Measurements from ENCODE around the gene BPIFB1. TPM values are rescaled to one million over a fixed set of nuclear protein-coding genes. Genes with fewer than 3 reads are reported as not detected.

Gene BPIFB1
- 1 to 10 TPM in 1 of 4 donors, not detected in 3; 1.3 TPM for polyA plus RNA-seq
- long read RNA-seq, donor 1 = 0 reads
- long read RNA-seq, donor 2 = 0 reads
- long read RNA-seq, donor 3 = 0 reads
- long read RNA-seq, donor 4 = 0 reads
- long read RNA-seq, donor 5 = 0 reads
- long read RNA-seq, donor 6 = 0 reads
- long read RNA-seq, donor 7 = 0 reads
- long read RNA-seq, donor 8 = 0 reads
- long read RNA-seq, donor 9 = 0 reads
- long read RNA-seq, donor 10 = 0 reads

DNA sequence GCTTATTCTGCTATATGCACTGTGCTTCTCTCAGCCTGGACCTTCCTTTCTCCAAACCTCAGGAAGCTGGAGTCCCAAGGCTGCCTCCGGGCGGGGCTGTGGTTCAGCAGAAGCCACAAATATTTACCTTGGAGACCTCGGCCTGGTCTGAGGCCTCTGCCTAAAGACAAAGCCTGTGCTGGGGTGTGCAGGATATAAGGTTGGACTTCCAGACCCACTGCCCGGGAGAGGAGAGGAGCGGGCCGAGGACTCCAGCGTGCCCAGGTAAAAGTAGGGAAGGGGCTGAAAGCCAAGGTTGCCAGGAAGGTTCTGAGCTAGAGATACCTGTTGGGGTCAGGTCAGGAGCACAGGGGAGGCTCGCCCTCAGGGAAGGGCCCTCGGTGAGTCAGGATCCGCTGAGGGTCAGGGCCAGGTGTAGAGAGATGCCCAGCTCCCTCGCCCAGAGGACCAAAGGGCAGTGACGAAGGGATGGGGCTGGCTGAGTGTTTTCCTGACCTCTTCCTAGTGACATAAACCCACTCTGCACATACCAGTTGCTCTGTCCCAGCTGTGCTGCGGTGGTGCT lies at the start of gene BPIFB1:
Gene BPIFB1, plus strand, starts transcription at position 224 of the 565 bp plus-strand sequence. CDS start 2,860 bp downstream, outside the sequence.
- 63 to 73% (median 66%) methylated on average over 13 of the region's 13 CpGs for WGBS, 3 donors

DNA sequence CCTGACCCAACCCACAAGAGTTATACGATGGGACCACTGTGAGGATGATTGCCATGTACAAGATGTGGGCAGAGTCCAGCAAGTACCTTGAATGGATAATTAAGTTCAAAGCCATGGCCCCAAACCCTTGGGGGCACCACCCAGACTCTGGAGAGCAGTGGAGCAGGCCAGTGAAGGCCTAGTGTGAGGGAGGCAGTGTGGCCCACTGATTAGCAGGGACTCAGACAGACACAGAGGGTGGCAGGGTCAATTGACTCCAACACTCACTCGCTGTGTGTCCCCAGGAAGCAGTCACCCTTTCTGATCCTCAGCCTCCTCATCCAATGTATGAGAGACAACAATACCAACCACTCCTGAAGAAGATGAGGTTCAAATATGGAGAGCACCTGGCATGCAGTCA lies 49.0 kb upstream of the BPIFB1 start:
- no peaks in the 10 kb centered on the region for H3K9me3 ChIP-seq (ENCODE audit: control insufficient read depth in 2 of 2, insufficient read depth in 1 of 2, low read depth in 1 of 2, low read length in 1 of 2)
- no peak for DNase-seq
- H3K4me3 ChIP-seq (ENCODE audit: low read depth in 1 of 3, low read length in 3 of 3) = no peak overlapping the region
- 83 to 87% (median 85%) methylated on average over 2 of the region's 2 CpGs for WGBS, 3 donors
- no peaks in the 10 kb centered on the region for H3K36me3 ChIP-seq (ENCODE audit: control insufficient read depth in 3 of 3, insufficient read depth in 2 of 3, low read depth in 1 of 3, low read length in 3 of 3)
- no peak for FAIRE-seq
- peaks cover 0 to 9% (median 3%) of the 10 kb centered on the region in 3 donors for H3K27me3 ChIP-seq (ENCODE audit: control insufficient read depth in 3 of 3, insufficient read depth in 3 of 3, low read length in 3 of 3)
- no peaks in the 10 kb centered on the region for H3K4me1 ChIP-seq (ENCODE audit: control insufficient read depth in 3 of 3, insufficient read depth in 2 of 3, low read depth in 1 of 3, low read length in 2 of 3)
- no peak overlapping the region for H3K27ac ChIP-seq (ENCODE audit: low read depth in 1 of 3, low read length in 2 of 3)

More for the DNA sequence above, at the start of gene BPIFB1:
- no peaks in the 10 kb centered on the region for H3K4me1 ChIP-seq (ENCODE audit: control insufficient read depth in 3 of 3, insufficient read depth in 2 of 3, low read depth in 1 of 3, low read length in 2 of 3)
- no peaks in the 10 kb centered on the region for H3K36me3 ChIP-seq (ENCODE audit: control insufficient read depth in 3 of 3, insufficient read depth in 2 of 3, low read depth in 1 of 3, low read length in 3 of 3)
- DNase-seq (no peak), FAIRE-seq (no peak)
- no peak within 1 kb of the TSS for H3K27ac ChIP-seq (ENCODE audit: low read depth in 1 of 3, low read length in 2 of 3)
- H3K9me3 ChIP-seq (ENCODE audit: control insufficient read depth in 2 of 2, insufficient read depth in 1 of 2, low read depth in 1 of 2, low read length in 1 of 2) = no peaks in the 10 kb centered on the region
- H3K4me3 ChIP-seq (ENCODE audit: low read depth in 1 of 3, low read length in 3 of 3) = no peak within 1 kb of the TSS
- peaks cover 0 to 2% (median 0%) of the 10 kb centered on the region in 3 donors for H3K27me3 ChIP-seq (ENCODE audit: control insufficient read depth in 3 of 3, insufficient read depth in 3 of 3, low read length in 3 of 3)

DNA sequence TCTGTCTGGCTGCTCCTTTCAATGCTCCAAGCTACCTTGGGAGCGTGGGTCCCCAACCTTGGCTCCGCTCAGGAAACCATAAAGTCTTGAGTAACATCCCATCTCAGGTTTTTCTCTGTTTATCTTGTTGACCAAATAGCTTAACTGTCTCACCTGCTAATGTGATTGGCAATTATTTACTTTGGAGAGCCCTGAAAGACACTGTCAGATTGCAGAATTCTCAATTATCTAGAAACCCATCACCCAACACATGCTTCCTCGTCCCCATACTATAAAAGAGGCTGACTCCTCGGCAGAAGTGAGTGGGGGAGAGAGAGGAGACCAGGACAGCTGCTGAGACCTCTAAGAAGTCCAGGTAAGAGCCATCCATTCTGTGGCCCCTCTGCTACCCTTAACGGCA lies 47.3 kb upstream of the BPIFB1 start, which contains the start of gene BPIFA1:
Gene BPIFA1, plus strand, starts transcription at position 301 of the 400 bp plus-strand sequence. CDS start 1,716 bp downstream, outside the sequence.
- Histone ChIP-seq H3K4me1 (ENCODE audit: control insufficient read depth in 3 of 3, insufficient read depth in 2 of 3, low read depth in 1 of 3, low read length in 2 of 3) (no peaks in the 10 kb centered on the region), H3K4me3 (ENCODE audit: low read depth in 1 of 3, low read length in 3 of 3) (no peak within 1 kb of the TSS), H3K9me3 (ENCODE audit: control insufficient read depth in 2 of 2, insufficient read depth in 1 of 2, low read depth in 1 of 2, low read length in 1 of 2) (no peaks in the 10 kb centered on the region), H3K27ac (ENCODE audit: low read depth in 1 of 3, low read length in 2 of 3) (no peak within 1 kb of the TSS), H3K27me3 (ENCODE audit: control insufficient read depth in 3 of 3, insufficient read depth in 3 of 3, low read length in 3 of 3) (peaks cover 0 to 9% (median 3%) of the 10 kb centered on the region in 3 donors), H3K36me3 (ENCODE audit: control insufficient read depth in 3 of 3, insufficient read depth in 2 of 3, low read depth in 1 of 3, low read length in 3 of 3) (no peaks in the 10 kb centered on the region)
- DNase-seq (no peak), FAIRE-seq (no peak)
- WGBS, 3 donors = 50 to 62% (median 54%) methylated on average over 5 of the region's 5 CpGs

GRCh38 chr20:33236351-33236750 lies 46.7 kb upstream of the BPIFB1 start:
- no peak overlapping the region for H3K27ac ChIP-seq (ENCODE audit: low read depth in 1 of 3, low read length in 2 of 3)
- 56 to 80% (median 75%) methylated on average over 1 of the region's 1 CpG for WGBS, 3 donors

DNA sequence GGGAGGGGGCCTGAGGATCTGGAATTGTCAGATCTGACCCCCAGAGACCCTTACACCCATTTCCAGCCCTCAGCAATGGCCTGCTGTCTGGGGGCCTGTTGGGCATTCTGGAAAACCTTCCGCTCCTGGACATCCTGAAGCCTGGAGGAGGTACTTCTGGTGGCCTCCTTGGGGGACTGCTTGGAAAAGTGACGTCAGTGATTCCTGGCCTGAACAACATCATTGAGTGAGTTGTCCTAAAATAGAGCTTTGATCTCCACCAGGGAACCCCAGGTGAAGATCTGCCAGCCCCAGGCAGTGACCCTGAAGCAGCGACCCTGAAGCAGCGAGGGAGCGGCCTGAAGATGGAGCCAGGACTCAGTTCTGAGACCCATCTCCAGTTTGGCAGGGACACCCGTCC lies 45.0 kb upstream of the BPIFB1 start:
- FAIRE-seq (no peak), DNase-seq (no peak)
- 69 to 79% (median 77%) methylated on average over 6 of the region's 6 CpGs for WGBS, 3 donors
- Histone ChIP-seq H3K27ac (ENCODE audit: low read depth in 1 of 3, low read length in 2 of 3) (no peak overlapping the region), H3K4me1 (ENCODE audit: control insufficient read depth in 3 of 3, insufficient read depth in 2 of 3, low read depth in 1 of 3, low read length in 2 of 3) (no peaks in the 10 kb centered on the region), H3K36me3 (ENCODE audit: control insufficient read depth in 3 of 3, insufficient read depth in 2 of 3, low read depth in 1 of 3, low read length in 3 of 3) (no peaks in the 10 kb centered on the region), H3K9me3 (ENCODE audit: control insufficient read depth in 2 of 2, insufficient read depth in 1 of 2, low read depth in 1 of 2, low read length in 1 of 2) (no peaks in the 10 kb centered on the region), H3K4me3 (ENCODE audit: low read depth in 1 of 3, low read length in 3 of 3) (no peak overlapping the region), H3K27me3 (ENCODE audit: control insufficient read depth in 3 of 3, insufficient read depth in 3 of 3, low read length in 3 of 3) (peaks cover 0 to 6% (median 3%) of the 10 kb centered on the region in 3 donors)

More at GRCh38 chr20:33236351-33236750, 46.7 kb upstream of the BPIFB1 start:
- Histone ChIP-seq H3K36me3 (ENCODE audit: control insufficient read depth in 3 of 3, insufficient read depth in 2 of 3, low read depth in 1 of 3, low read length in 3 of 3) (no peaks in the 10 kb centered on the region), H3K27me3 (ENCODE audit: control insufficient read depth in 3 of 3, insufficient read depth in 3 of 3, low read length in 3 of 3) (peaks cover 0 to 9% (median 3%) of the 10 kb centered on the region in 3 donors), H3K9me3 (ENCODE audit: control insufficient read depth in 2 of 2, insufficient read depth in 1 of 2, low read depth in 1 of 2, low read length in 1 of 2) (no peaks in the 10 kb centered on the region), H3K4me1 (ENCODE audit: control insufficient read depth in 3 of 3, insufficient read depth in 2 of 3, low read depth in 1 of 3, low read length in 2 of 3) (no peaks in the 10 kb centered on the region), H3K4me3 (ENCODE audit: low read depth in 1 of 3, low read length in 3 of 3) (no peak overlapping the region)
- DNase-seq (no peak), FAIRE-seq (no peak)

- Histone ChIP-seq H3K4me3 (ENCODE audit: low read depth in 1 of 3, low read length in 3 of 3) (no peak overlapping the region), H3K4me1 (ENCODE audit: control insufficient read depth in 3 of 3, insufficient read depth in 2 of 3, low read depth in 1 of 3, low read length in 2 of 3) (no peaks in the 10 kb centered on the region), H3K27ac (ENCODE audit: low read depth in 1 of 3, low read length in 2 of 3) (no peak overlapping the region), H3K36me3 (ENCODE audit: control insufficient read depth in 3 of 3, insufficient read depth in 2 of 3, low read depth in 1 of 3, low read length in 3 of 3) (no peaks in the 10 kb centered on the region), H3K27me3 (ENCODE audit: control insufficient read depth in 3 of 3, insufficient read depth in 3 of 3, low read length in 3 of 3) (peaks cover 0 to 3% (median 3%) of the 10 kb centered on the region in 3 donors), H3K9me3 (ENCODE audit: control insufficient read depth in 2 of 2, insufficient read depth in 1 of 2, low read depth in 1 of 2, low read length in 1 of 2) (no peaks in the 10 kb centered on the region)
- 0 to 29% (median 5%) methylated on average over 1 of the region's 1 CpG for WGBS, 3 donors
- FAIRE-seq (no peak), DNase-seq (no peak)
These were observed 43.6 kb upstream of the BPIFB1 start for GRCh38 chr20:33239418-33239817.

DNA sequence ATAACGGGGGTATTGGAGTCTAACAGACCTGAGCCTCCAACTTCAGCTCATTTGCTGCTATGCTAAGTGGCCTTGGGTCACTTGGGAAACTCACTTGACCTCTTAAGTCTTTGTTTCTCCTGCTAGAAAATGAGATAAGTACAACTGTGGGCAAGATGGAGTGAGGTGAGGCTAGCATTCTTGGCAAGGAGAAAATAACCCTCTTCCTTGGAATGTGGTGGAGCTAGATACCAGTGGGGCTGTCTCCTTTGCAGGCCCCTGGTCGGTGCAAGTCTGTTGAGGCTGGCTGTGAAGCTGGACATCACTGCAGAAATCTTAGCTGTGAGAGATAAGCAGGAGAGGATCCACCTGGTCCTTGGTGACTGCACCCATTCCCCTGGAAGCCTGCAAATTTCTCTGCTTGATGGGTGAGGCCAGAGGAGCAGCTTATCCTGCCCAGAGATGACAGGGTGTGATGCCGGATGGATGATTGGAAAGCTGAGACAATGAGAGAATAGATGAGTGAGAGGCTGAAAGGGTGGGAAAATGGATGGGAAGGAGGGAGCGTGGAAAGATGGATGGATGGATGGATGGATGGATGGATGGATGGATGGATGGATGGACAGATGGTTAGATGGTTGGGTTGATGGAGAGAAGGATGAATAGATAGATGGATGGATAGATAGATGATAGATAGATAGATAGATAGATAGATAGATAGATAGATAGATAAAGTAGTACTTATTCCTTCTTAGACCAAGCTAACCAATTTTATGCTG lies 42.9 kb upstream of the BPIFB1 start:
- Histone ChIP-seq H3K4me3 (ENCODE audit: low read depth in 1 of 3, low read length in 3 of 3) (no peak overlapping the region), H3K27ac (ENCODE audit: low read depth in 1 of 3, low read length in 2 of 3) (no peak overlapping the region), H3K27me3 (ENCODE audit: control insufficient read depth in 3 of 3, insufficient read depth in 3 of 3, low read length in 3 of 3) (peaks cover 0 to 3% (median 3%) of the 10 kb centered on the region in 3 donors), H3K4me1 (ENCODE audit: control insufficient read depth in 3 of 3, insufficient read depth in 2 of 3, low read depth in 1 of 3, low read length in 2 of 3) (no peaks in the 10 kb centered on the region), H3K36me3 (ENCODE audit: control insufficient read depth in 3 of 3, insufficient read depth in 2 of 3, low read depth in 1 of 3, low read length in 3 of 3) (no peaks in the 10 kb centered on the region), H3K9me3 (ENCODE audit: control insufficient read depth in 2 of 2, insufficient read depth in 1 of 2, low read depth in 1 of 2, low read length in 1 of 2) (no peaks in the 10 kb centered on the region)
- no peak for FAIRE-seq
- 63 to 77% (median 64%) methylated on average over 4 of the region's 4 CpGs for WGBS, 3 donors
- no peak for DNase-seq

DNA sequence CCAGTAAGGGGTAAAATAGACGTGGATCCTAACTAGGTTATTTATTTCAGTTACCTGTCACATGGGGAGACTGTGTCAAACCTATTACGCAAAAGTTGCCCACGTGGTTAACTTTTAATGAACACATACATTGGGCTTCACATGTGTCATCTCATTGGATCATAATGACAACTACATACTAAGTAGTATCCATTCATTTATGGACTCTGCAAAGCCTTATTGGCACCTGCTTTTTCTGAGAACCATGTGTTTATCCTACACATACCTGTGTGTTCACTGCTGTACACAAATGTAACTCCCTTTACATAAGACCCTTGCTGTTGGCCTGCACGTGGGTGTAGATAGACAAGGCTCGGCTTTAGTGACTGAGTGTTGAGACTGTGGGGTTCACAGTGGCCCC lies 42.1 kb upstream of the BPIFB1 start:
- no peak for DNase-seq
- H3K4me3 ChIP-seq (ENCODE audit: low read depth in 1 of 3, low read length in 3 of 3) = no peak overlapping the region
- peaks cover 0 to 3% (median under 1%) of the 10 kb centered on the region in 3 donors for H3K27me3 ChIP-seq (ENCODE audit: control insufficient read depth in 3 of 3, insufficient read depth in 3 of 3, low read length in 3 of 3)
- H3K9me3 ChIP-seq (ENCODE audit: control insufficient read depth in 2 of 2, insufficient read depth in 1 of 2, low read depth in 1 of 2, low read length in 1 of 2) = no peaks in the 10 kb centered on the region
- WGBS, 3 donors = 53 to 72% (median 69%) methylated on average over 5 of the region's 5 CpGs
- no peak for FAIRE-seq
- H3K36me3 ChIP-seq (ENCODE audit: control insufficient read depth in 3 of 3, insufficient read depth in 2 of 3, low read depth in 1 of 3, low read length in 3 of 3) = no peaks in the 10 kb centered on the region
- H3K27ac ChIP-seq (ENCODE audit: low read depth in 1 of 3, low read length in 2 of 3) = no peak overlapping the region
- H3K4me1 ChIP-seq (ENCODE audit: control insufficient read depth in 3 of 3, insufficient read depth in 2 of 3, low read depth in 1 of 3, low read length in 2 of 3) = no peaks in the 10 kb centered on the region

Data from small intestine (tissue), 16 donors.